T1000 (cell line): ENCODE data around the gene GSTK1.
A peak's percentile ranks its signal among the peaks of the same experiment; 100 is the strongest.
"Not testable (repeated sequence)": the region's sequence is repeated elsewhere in the genome, so short reads cannot be mapped to it uniquely, and the experiment has no call there.

Experiments
- DNase-seq: peaks from one replicate; lab custom pipeline; 2025; ENCODE audit warnings: mixed read lengths; lab: John Stamatoyannopoulos, UW

Gene GSTK1

DNA sequence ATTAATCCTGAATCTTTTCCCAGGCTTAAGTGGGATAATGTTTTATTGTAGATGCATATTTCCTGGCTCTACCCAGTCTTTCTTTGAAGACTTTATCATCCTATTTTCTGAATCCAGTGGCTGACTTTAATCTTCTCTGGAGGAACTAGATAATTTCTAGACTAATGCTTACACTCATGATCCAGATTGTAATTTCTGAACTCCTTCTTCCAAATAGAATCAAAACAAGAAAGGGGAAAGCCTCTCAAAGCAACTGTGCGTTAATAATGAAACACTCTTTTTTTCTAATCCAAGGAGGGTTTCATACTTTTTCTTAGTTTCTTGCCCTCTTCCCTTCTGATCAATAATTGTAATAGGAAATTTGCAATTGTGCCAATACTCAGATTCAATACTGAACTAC is 8.0 kb downstream of the GSTK1 start:
- no peak for DNase-seq

DNA sequence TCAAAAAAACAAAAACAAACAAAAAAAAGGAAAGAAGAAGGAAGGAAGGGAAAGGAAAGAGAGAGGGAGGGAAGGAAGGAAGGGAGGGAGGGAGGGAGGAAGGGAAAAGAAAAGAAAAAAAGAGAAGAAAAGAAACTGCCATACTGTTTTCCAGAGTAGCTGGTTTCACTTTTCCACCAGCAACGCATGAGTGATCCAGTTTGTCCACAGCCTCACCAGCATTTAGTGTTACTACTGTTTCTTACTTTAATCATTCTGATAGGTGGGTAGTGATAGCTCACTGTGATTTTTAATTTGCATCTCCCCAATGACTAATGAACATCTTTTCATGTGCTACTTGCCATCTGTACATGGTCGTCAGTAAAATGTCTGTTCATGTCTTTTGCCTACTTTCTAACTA is 9.6 kb downstream of the GSTK1 start:
- no peak for DNase-seq

DNA sequence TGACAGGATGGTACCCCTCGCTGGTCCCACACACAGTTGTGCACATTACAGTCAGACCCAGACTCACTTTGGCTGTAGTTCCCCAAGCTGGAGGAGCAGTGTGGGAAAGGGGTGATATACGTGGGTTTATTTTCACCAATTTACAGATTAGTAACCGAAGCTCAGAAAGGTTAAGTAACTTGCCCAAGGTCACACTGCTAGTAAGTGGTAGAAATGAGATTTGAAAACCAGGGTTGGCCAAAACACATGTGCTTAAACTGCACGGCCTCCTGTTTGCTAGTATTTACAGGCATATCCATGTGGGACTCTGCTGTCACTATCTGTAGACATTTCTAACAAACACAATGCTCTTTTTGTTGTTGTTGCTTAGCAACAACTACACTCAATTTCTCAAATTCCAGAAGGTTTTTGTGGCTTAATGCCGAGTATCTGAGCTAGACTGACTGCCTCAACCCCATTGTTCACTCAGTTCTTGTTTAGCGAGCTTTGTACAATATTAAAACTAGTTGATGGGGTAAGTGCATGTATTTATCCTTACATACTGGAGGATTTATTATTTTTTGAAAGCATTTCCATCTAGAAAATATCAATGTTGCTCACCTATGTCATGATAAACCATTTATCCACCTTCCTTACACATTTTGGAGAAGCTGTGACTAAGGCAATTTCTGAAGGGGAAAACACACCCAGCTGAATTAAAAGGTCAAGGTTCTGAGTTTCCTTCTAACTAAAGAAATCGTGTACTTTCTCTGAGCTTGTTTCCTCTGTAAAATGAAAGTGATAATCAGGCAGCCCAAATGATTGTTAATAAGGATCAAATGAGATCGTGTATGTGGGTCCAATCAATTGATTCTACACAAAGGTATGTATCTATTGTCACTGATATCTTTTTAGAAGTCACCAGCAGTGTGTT is 16.2 kb downstream of the GSTK1 start:
- DNase-seq, result no peak

GRCh38 chr7:143280160-143280559 is 16.9 kb downstream of the GSTK1 start:
- DNase-seq, result no peak

DNA sequence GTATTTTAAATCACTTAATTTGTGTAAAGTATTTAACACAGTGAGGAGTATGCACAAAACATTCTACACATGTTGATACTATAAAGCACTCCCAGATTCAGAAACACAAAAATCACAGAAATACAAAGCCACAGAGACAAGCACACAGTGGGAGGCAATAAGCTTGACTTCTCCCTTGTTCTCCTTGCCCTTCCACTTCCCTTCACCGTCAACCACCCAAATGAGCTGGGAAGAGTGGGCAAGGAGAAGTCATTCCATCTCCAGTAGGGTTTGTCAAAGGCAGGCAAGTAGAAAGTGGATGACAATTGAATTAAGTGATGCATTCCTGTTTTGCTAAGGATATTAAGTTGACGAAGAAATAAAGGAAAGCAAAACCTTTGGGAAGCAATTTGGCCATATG is 17.3 kb downstream of the GSTK1 start:
- no peak for DNase-seq

GRCh38 chr7:143281529-143281928 is 18.3 kb downstream of the GSTK1 start:
- no peak for DNase-seq

DNA sequence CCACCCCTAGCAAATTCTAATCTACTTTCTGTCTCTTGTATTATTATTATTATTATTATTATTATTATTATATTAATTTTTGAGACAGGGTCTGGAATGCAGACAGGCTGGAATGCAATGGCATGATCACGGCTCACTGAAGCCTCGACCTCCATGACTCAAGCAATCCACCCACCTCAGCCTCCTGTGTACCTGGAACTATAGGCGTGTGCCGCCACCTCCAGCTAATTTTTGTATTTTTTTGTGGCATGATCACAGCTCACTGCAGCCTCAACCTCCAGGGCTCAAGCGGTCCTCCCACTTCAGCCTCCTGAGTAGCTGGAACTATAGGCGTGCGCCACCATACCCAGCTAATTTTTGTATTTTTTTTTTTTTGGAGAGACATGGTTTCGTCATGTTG is 18.9 kb downstream of the GSTK1 start:
- DNase-seq, result no peak

- no peak for DNase-seq
Observed at GRCh38 chr7:143283381-143283780, 20.1 kb downstream of the GSTK1 start.

DNA sequence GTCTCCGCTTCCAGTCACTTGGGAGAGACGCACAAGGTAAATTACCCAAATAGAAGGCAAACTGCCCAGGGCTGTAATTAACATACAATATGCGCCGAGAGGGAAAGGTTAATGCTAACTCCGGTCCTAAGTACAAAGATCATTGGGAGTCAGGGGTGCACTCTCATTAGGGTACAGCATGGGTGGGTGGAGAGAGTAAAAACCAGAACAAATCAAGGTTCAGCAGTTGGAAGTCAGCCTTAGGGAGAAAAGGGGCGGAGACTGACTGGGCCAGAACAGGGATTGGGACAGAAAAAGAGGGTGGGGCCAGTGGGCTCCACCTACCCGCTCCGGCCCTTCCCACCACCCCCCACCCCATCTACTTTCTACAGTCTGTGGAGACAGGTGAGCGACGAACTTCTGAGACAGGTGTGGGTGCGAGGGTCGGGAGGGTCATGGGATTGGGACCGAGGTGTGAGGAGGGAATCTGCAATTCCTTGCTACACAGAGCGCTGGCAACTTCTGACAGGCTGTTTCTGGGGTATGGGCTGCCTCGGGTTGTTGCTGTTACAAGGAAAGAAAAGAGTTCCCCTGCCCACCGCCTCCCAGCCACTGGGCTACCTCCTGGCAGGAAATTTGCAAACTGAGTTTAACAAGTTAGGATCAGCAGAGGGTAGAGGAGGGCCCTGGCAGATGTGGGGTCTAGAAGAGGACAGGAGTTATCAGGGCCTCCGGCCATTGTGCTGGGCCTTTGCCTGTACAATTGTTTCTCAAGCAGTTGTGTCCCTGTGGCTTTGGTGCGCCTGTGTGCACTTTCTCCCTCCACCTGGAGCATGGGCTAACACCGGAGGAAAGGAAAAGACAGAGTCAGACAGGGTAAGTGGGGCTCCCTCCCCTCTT is 21.6 kb downstream of the GSTK1 start, which contains the start of gene TMEM139:
Gene TMEM139, plus strand, starts transcription at position 368 of the 879 bp plus-strand sequence. CDS start 1,000 bp downstream, outside the sequence.
- no peak for DNase-seq

DNA sequence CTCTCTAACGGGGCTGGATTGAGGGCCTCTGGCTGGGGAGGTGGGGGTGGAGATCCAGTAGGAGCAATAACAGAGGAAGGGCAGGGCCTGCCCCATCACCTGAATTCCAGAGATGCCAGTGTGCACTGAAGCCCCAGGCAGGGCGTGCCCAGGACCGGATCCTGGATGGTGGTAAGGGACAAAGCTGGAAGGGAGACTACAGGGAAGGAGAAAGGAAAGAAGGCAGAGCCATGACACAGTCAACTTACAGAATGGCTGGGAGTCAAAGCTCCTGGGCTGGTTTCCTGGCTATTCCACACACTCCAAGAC is 22.2 kb downstream of the GSTK1 start:
- DNase-seq, result no peak

DNA sequence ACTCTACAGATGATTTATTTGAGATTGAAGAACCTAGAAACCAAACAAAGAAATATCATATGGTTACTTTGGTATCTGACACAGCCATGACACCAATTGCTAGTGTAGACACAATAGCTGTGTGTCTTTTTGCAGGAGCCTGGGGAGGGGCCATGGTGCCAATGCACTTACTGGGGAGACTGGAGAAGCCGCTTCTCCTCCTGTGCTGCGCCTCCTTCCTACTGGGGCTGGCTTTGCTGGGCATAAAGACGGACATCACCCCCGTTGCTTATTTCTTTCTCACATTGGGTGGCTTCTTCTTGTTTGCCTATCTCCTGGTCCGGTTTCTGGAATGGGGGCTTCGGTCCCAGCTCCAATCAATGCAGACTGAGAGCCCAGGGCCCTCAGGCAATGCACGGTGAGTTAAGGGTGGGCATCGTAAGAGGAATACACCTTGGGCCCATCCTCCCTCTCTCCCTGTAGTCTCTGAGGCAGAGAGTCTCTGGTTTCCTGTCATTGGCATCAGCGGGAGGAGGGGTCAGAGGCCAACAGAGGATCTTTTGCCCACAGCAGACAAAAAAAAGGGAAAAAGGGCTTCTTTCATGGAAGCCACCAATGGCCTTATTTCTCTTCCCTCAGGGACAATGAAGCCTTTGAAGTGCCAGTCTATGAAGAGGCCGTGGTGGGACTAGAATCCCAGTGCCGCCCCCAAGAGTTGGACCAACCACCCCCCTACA is 22.7 kb downstream of the GSTK1 start:
- DNase-seq, result no peak

GRCh38 chr7:143286522-143286890 is 23.3 kb downstream of the GSTK1 start:
- DNase-seq, result no peak

GRCh38 chr7:143287339-143287934 is 24.2 kb downstream of the GSTK1 start:
- DNase-seq, result no peak

GRCh38 chr7:143287935-143288826 is 24.9 kb downstream of the GSTK1 start, which contains the start of gene CASP2:
TSS of gene CASP2 (plus strand) at chr7:143288351. CDS start at chr7:143288456, 105 bp downstream.
- peak; percentile 93 for DNase-seq

DNA sequence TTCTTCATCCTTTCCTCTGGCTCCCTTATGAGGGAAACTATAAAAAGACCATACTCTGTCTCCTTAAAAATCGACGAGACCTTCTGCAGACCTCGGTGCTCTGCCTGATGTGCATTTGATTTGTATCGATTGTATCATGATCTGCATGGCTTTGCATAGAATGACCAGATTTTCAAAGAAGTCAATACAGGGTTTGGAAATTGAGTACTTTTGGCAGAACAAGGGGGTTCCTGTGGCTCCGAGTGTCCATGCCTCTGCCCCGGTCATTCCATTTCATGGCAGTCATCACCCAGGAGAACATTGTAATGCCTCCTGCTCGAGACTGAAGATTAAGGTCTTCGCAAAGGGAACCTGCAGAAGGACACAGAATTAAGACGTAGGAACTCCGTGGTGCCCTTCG is 25.6 kb downstream of the GSTK1 start:
- DNase-seq, result no peak

DNA sequence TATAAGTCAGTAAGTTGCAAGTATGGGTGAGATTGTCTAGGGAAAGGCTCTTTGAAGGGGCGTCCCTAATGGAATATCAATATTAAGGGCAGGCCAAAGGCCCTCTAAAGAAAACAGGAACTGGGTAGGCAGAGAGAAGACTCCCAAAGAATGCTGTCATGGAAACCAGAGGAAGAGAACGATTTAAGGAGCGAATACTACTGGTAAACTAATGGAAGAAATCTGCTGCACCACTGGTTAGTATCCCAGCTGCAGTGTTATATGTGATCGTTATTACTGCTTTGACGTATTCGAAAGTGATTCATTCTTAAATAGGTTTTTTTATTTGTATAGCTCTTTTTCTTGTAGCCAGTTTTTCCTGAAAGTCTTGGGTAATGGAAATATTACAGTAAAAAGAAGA is 26.2 kb downstream of the GSTK1 start:
- DNase-seq, result no peak

- not testable (repeated sequence) for DNase-seq
Observed at GRCh38 chr7:143289888-143290287, 26.6 kb downstream of the GSTK1 start.

GRCh38 chr7:143290293-143290692 is 27.1 kb downstream of the GSTK1 start:
- no peak for DNase-seq

- no peak for DNase-seq
Observed at GRCh38 chr7:143292876-143293275, 29.6 kb downstream of the GSTK1 start.

GRCh38 chr7:143295870-143296269 is 32.6 kb downstream of the GSTK1 start:
- DNase-seq, result no peak

GRCh38 chr7:143296686-143297085 is 33.4 kb downstream of the GSTK1 start:
- DNase-seq, result no peak
